Measurements from ENCODE around the gene MAD1L1.

MAD1L1 gene

DNA sequence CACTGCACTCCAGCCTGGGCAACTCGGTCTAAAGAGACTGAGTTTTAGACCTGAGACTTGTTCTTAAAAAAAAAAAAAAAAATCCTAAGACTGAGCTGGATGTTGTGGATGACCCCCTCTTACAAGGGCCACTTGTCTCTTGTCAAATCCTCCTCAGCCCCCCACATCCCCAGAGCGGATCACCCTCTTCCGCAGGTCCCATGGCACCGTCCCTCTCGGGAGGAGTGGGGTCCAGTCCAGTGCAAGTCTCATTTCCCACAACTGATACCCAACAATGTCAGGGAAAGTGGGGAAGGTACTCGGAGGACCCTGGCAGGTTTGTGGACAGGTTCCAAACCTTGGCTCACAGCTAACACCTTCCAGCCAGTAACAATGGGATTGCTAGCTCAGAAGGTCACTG lies 462.4 kb downstream of the MAD1L1 start:
- TF ChIP-seq, protein P1, sequence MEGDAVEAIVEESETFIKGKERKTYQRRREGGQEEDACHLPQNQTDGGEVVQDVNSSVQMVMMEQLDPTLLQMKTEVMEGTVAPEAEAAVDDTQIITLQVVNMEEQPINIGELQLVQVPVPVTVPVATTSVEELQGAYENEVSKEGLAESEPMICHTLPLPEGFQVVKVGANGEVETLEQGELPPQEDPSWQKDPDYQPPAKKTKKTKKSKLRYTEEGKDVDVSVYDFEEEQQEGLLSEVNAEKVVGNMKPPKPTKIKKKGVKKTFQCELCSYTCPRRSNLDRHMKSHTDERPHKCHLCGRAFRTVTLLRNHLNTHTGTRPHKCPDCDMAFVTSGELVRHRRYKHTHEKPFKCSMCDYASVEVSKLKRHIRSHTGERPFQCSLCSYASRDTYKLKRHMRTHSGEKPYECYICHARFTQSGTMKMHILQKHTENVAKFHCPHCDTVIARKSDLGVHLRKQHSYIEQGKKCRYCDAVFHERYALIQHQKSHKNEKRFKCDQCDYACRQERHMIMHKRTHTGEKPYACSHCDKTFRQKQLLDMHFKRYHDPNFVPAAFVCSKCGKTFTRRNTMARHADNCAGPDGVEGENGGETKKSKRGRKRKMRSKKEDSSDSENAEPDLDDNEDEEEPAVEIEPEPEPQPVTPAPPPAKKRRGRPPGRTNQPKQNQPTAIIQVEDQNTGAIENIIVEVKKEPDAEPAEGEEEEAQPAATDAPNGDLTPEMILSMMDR (conservative IDR thresholded peaks at IDR 0.05) = no peak
- no peak overlapping the region for H3K27ac ChIP-seq

DNA sequence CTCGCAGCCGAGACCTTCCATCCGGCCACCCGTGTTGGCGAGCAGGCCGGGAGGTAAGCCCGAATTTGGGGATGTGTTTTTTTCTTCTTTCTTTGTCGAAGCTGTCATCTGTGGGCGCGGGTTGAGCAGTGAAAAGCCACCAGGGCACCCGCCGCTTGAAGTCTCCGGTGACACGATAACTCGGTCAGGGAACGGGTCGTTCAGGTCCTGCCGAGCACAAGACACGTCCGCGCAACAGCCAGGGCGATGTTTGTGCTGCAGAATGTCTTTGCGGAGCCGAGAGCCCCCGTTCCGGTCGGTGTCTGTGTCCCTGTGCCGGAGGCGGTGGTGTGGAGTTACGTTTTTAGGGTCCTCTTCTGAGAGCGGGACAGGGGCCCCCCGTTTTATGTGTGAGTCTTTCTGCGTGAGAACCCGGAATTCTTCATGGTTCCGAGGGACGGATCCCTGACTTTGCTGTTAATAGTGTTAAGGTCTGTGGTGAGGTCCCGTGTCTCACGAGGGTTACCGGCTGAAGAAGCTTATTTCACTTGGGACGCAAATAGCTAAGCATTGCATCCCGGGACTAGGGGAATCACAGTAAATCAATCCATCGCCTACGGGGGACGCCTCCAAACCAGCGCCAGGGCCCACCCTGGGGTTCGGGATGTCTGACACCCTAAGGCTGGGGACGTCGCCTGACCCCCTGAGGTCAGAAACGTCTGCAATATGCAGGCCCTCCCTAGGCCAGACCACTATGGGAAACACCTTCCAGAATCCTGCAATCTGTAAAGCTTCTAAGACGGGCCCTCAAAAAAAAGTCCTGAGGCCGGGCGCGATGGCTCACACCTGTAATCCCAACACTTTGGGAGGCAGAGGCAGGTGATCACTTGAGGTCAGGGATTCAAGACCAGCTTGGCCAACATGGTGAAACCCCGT lies 463.2 kb downstream of the MAD1L1 start:
- TF ChIP-seq, protein P1 (conservative IDR thresholded peaks at IDR 0.05) = no peak
- no peak overlapping the region for H3K27ac ChIP-seq

DNA sequence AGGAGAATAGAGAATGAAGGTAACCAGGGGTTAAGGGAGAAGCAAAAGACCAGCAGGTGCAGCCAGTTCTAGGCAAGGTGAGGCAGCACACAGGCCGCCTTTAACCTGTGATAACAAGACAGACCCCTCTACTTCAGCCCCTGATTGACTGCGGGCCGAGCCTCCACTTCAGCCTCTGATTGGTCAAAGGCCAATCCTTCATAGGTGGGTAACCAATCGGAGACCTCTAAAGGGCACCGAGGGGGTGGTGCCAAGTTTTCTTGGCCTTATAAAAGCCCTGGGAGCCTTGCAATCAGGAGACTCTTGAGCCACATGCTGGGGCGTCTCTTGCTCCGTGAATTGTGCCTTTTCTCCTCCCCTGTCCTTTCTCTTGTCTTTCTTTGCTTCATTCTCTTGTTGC lies 463.9 kb downstream of the MAD1L1 start:
- TF ChIP-seq, protein P1 (conservative IDR thresholded peaks at IDR 0.05) = no peak
- H3K27ac ChIP-seq = no peak overlapping the region

DNA sequence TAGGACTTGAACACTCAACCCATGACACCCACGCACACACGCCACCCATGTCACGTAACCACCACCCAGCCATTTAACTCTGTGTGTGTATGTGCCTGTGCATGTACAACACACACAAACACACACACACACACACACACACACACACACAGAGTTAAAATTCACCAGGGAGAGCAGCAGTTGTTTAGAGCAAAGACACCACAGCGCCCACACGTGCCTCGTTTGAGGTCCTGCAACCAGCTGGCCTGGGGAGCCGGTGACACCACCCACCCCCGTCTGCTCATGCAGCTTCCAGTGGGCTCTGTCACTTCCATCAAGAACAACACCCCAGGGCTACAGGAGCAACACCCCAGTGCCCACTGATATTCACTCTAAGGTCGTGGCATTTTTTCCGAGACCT lies 465.2 kb downstream of the MAD1L1 start:
- TF ChIP-seq, protein P1 (conservative IDR thresholded peaks at IDR 0.05) = no peak
- H3K27ac ChIP-seq = no peak overlapping the region
